Measurements from ENCODE around the gene CALB2.

The CALB2 gene

GRCh38 chr16:71408536-71408935 lies 50.0 kb downstream of the CALB2 start:
- Histone ChIP-seq H3K79me2 (ENCODE audit: insufficient read depth, low read depth) (no peaks in the 10 kb centered on the region), H3K27me3 (ENCODE audit: insufficient read depth, low read depth) (no peaks in the 10 kb centered on the region; the same call in 1 of the 2 replicates), H3K4me1 (ENCODE audit: low read depth, poor library complexity, severe bottlenecking) (no peaks in the 10 kb centered on the region), H2AFZ (ENCODE audit: low read depth) (no peak overlapping the region), H4K20me1 (ENCODE audit: insufficient read depth) (no peaks in the 10 kb centered on the region), H3K9ac (no peak overlapping the region), H3K27ac (no peak overlapping the region), H3K4me3 (IDR thresholded peaks at IDR 0.05; ENCODE audit: insufficient read depth, low read depth, low read length) (no peak overlapping the region), H3K4me2 (no peak overlapping the region), H3K36me3 (ENCODE audit: insufficient read depth) (no peaks in the 10 kb centered on the region)
- no peak for TF ChIP-seq CTCF (conservative IDR thresholded peaks at IDR 0.05; ENCODE audit: low read depth, low read length)

GRCh38 chr16:71409011-71409775 lies 50.7 kb downstream of the CALB2 start:
- Histone ChIP-seq H3K4me3 (IDR thresholded peaks at IDR 0.05; ENCODE audit: insufficient read depth, low read depth, low read length) (no peak overlapping the region), H3K79me2 (ENCODE audit: insufficient read depth, low read depth) (no peaks in the 10 kb centered on the region), H3K27ac (no peak overlapping the region), H3K4me1 (ENCODE audit: low read depth, poor library complexity, severe bottlenecking) (no peaks in the 10 kb centered on the region), H3K9ac (no peak overlapping the region), H2AFZ (ENCODE audit: low read depth) (no peak overlapping the region), H3K36me3 (ENCODE audit: insufficient read depth) (no peaks in the 10 kb centered on the region), H3K27me3 (ENCODE audit: insufficient read depth, low read depth) (no peaks in the 10 kb centered on the region; the same call in 1 of the 2 replicates), H3K4me2 (no peak overlapping the region), H4K20me1 (ENCODE audit: insufficient read depth) (no peaks in the 10 kb centered on the region)
- no peak for TF ChIP-seq CTCF (conservative IDR thresholded peaks at IDR 0.05; ENCODE audit: low read depth, low read length)

GRCh38 chr16:71410146-71410545 lies 51.6 kb downstream of the CALB2 start:
- Histone ChIP-seq H2AFZ (ENCODE audit: low read depth) (no peak overlapping the region), H3K36me3 (ENCODE audit: insufficient read depth) (no peaks in the 10 kb centered on the region), H3K27ac (no peak overlapping the region), H3K27me3 (ENCODE audit: insufficient read depth, low read depth) (no peaks in the 10 kb centered on the region; the same call in 1 of the 2 replicates), H3K4me1 (ENCODE audit: low read depth, poor library complexity, severe bottlenecking) (no peaks in the 10 kb centered on the region), H3K4me3 (IDR thresholded peaks at IDR 0.05; ENCODE audit: insufficient read depth, low read depth, low read length) (no peak overlapping the region), H4K20me1 (ENCODE audit: insufficient read depth) (no peaks in the 10 kb centered on the region), H3K79me2 (ENCODE audit: insufficient read depth, low read depth) (no peaks in the 10 kb centered on the region), H3K4me2 (no peak overlapping the region), H3K9ac (no peak overlapping the region)
- no peak for TF ChIP-seq CTCF (conservative IDR thresholded peaks at IDR 0.05; ENCODE audit: low read depth, low read length)

GRCh38 chr16:71412270-71413160 lies 54.0 kb downstream of the CALB2 start:
- no peak overlapping the region for H3K27ac ChIP-seq
- no peaks in the 10 kb centered on the region for H3K36me3 ChIP-seq (ENCODE audit: insufficient read depth)
- no peak overlapping the region for H3K4me2 ChIP-seq
- peaks cover 6% of the 10 kb centered on the region for H3K4me1 ChIP-seq (ENCODE audit: low read depth, poor library complexity, severe bottlenecking)
- no peak overlapping the region for H3K9ac ChIP-seq
- H3K79me2 ChIP-seq (ENCODE audit: insufficient read depth, low read depth), result no peaks in the 10 kb centered on the region
- TF ChIP-seq CTCF (conservative IDR thresholded peaks at IDR 0.05; ENCODE audit: low read depth, low read length), result peak; percentile 93
- H4K20me1 ChIP-seq (ENCODE audit: insufficient read depth), result no peaks in the 10 kb centered on the region
- H3K4me3 ChIP-seq (IDR thresholded peaks at IDR 0.05; ENCODE audit: insufficient read depth, low read depth, low read length), result no peak overlapping the region
- no peaks in the 10 kb centered on the region; the same call in 1 of the 2 replicates for H3K27me3 ChIP-seq (ENCODE audit: insufficient read depth, low read depth)
- peak overlapping the region; percentile 52; the same call in 1 of the 2 replicates for H2AFZ ChIP-seq (ENCODE audit: low read depth)
